Ovary (tissue), 9 donors: ENCODE data around the gene UCK2. TPM values are rescaled to one million over a fixed set of nuclear protein-coding genes. Genes with fewer than 3 reads are reported as not detected.

ENCODE experiments used
- DNase-seq, 5 donors: peaks; one replicate each; pipeline ENCODE4 v3.0.0-alpha.2; 2019 to 2020
- H3K27ac ChIP-seq, 2 donors: fragments of 200-600 bp; one replicate each; pipeline versions ENCODE4 v1.5.1 to v1.8.0; 2019 to 2022
- H3K27me3 ChIP-seq: fragments of 200-600 bp; one replicate; pipeline ENCODE4 v1.8.0; 2022
- H3K36me3 ChIP-seq: fragments of 200-600 bp; sonication (generic); one replicate; pipeline ENCODE4 v1.5.1; 2019
- H3K4me1 ChIP-seq: one replicate; pipeline ENCODE4 v1.8.1; 2013; ENCODE audit warnings: mild to moderate bottlenecking, moderate library complexity; ENCODE audit not compliant: insufficient read depth
- H3K4me3 ChIP-seq: fragments of 200-600 bp; sonication (generic); one replicate; pipeline ENCODE4 v1.5.1; 2017
- H3K9me3 ChIP-seq, 2 donors: fragments of 200-600 bp in 1 of 2; sonication (generic) in 1 of 2; one replicate each; pipeline versions ENCODE4 v1.5.1 to v1.8.1; 2013 to 2019; ENCODE audit warnings: mild to moderate bottlenecking in 1 of 2, moderate library complexity in 1 of 2
- EP300 ChIP-seq: sonication (generic); formaldehyde crosslinking; IDR thresholded peaks from one replicate; pipeline ENCODE4 v1.6.1; 2017; ENCODE audit warnings: antibody characterized with exemption
- POLR2A ChIP-seq: fragments of 450-650 bp; IDR thresholded peaks from one replicate; pipeline ENCODE4 v1.6.1; 2017; ENCODE audit warnings: antibody characterized with exemption, mild to moderate bottlenecking, moderate library complexity
- WGBS, 3 donors: extraction: QIAGEN DNeasy Blood & Tissue Kit in 1 of 3; methylation state at CpG; one replicate each; pipeline versions ENCODE4 v1.1.5 to v1.1.7; 2013 to 2017; 5-methylcytosine and 5-hydroxymethylcytosine counted together
- intact Hi-C, 4 donors: fragments of 100-400 bp; cut with DNase I; formaldehyde crosslinking; loops; one replicate each; pipeline versions ENCODE4 v1.11.0 to v1.15.1; 2022 to 2023
- polyA plus RNA-seq, 2 donors: library from polyadenylated mRNA; stranded (reverse); fragments of 200-250 nt in 1 of 2; fragments of 350-450 nt in 1 of 2; fragmentation: Illumina TruSeq in 1 of 2; extraction: RNeasy Lipid Tissue Mini Kit (QIAGEN cat#74804) in 1 of 2; gene quantifications; one replicate each; pipeline ENCODE4 v1.2.3, GENCODE V29; 2013 to 2014
- total RNA-seq, 7 donors: library from RNA; depleted of rRNA in 2 of 7; stranded (reverse); fragments of >200 nt in 2 of 7; fragmentation: NEBNext Ultra II Directional in 3 of 7; extraction: Animal tissue kit (Norgen Biotek cat#: 25700) in 3 of 7; gene quantifications; one replicate each; pipeline versions ENCODE4 v1.1.0 to v1.2.4, GENCODE V29; 2016 to 2023
- TF ChIP-seq, protein P1 (sequence below), 3 donors: fragments of 450-650 bp in 2 of 3; fragments of 200-600 bp in 1 of 3; IDR thresholded peaks; one replicate each; pipeline versions ENCODE4 v1.5.1 to v1.8.0; 2016 to 2022; ENCODE audit warnings: antibody characterized with exemption in 3 of 3, mild to moderate bottlenecking in 1 of 3
- donor health status: DM: no; HTN: no; CAD: no; lungs with moderate emphysema.
- donor health status: DM: no; HTN: no; CAD: no.
- donor health status: Bipolar disorder and iron deficiency.
- donor health status: DM: yes; HTN: yes; CAD: no.
- donor health status: DM: no; HTN: no; CAD: no.
- donor health status: DM: yes; HTN: yes; CAD: no.

Gene UCK2
- total and polyA plus RNA-seq, 9 donors, result 7.3 to 22.7 (median 16.4) TPM

GRCh38 chr1:165886983-165887382, 59.6 kb downstream of the UCK2 start:
- TF ChIP-seq, protein P1, sequence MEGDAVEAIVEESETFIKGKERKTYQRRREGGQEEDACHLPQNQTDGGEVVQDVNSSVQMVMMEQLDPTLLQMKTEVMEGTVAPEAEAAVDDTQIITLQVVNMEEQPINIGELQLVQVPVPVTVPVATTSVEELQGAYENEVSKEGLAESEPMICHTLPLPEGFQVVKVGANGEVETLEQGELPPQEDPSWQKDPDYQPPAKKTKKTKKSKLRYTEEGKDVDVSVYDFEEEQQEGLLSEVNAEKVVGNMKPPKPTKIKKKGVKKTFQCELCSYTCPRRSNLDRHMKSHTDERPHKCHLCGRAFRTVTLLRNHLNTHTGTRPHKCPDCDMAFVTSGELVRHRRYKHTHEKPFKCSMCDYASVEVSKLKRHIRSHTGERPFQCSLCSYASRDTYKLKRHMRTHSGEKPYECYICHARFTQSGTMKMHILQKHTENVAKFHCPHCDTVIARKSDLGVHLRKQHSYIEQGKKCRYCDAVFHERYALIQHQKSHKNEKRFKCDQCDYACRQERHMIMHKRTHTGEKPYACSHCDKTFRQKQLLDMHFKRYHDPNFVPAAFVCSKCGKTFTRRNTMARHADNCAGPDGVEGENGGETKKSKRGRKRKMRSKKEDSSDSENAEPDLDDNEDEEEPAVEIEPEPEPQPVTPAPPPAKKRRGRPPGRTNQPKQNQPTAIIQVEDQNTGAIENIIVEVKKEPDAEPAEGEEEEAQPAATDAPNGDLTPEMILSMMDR (IDR thresholded peaks at IDR 0.05), result no peak
- TF ChIP-seq POLR2A, result no peak
- Histone ChIP-seq H3K27ac (no peak overlapping the region), H3K4me1 (no peaks in the 10 kb centered on the region), H3K27me3 (no peaks in the 10 kb centered on the region), H3K36me3 (no peaks in the 10 kb centered on the region), H3K4me3 (no peak overlapping the region), H3K9me3 (no peaks in the 10 kb centered on the region)
- intact Hi-C loops, result no loop called here
- no peak for DNase-seq
- WGBS, 3 donors, result 95 to 99% (median 99%) methylated on average over 2 of the region's 2 CpGs

GRCh38 chr1:165887877-165888551, 60.6 kb downstream of the UCK2 start:
- H3K9me3 ChIP-seq, result no peaks in the 10 kb centered on the region
- H3K36me3 ChIP-seq, result no peaks in the 10 kb centered on the region
- intact Hi-C loops, result no loop called here
- no peaks in the 10 kb centered on the region for H3K4me1 ChIP-seq
- no peak overlapping the region for H3K27ac ChIP-seq
- no peak for DNase-seq
- H3K27me3 ChIP-seq, result no peaks in the 10 kb centered on the region
- no peak for TF ChIP-seq EP300
- TF ChIP-seq, protein P1 (IDR thresholded peaks at IDR 0.05), result no peak
- no peak for TF ChIP-seq POLR2A
- 74 to 83% (median 82%) methylated on average over 8 of the region's 8 CpGs for WGBS, 3 donors
- H3K4me3 ChIP-seq, result no peak overlapping the region

DNA sequence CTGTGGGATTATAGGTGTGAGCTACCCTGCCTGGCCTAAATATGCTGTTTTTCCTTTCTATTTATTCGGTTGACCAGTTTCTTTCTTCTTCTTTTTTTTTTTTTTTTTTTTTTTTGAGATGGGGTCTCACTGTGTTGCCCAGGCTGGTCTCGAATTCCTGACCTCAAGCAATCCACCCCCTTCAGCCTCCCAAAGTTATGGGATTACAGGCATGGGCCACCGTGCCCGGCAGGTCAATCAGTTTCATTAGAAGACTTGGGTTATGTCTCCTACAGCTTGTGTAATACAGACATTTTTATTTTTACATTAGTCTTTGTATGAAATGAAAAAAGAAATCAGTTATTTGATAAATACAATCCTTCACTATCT, 61.1 kb downstream of the UCK2 start:
- no peak overlapping the region for H3K27ac ChIP-seq
- H3K9me3 ChIP-seq, result no peaks in the 10 kb centered on the region
- H3K4me3 ChIP-seq, result no peak overlapping the region
- DNase-seq, result no peak
- H3K27me3 ChIP-seq, result no peaks in the 10 kb centered on the region
- TF ChIP-seq POLR2A, result no peak
- no peak for TF ChIP-seq EP300
- TF ChIP-seq, protein P1 (IDR thresholded peaks at IDR 0.05), result no peak
- no peaks in the 10 kb centered on the region for H3K36me3 ChIP-seq
- WGBS, 3 donors, result 97 to 99% (median 99%) methylated on average over 4 of the region's 4 CpGs
- intact Hi-C loops, result no loop called here
- H3K4me1 ChIP-seq, result no peaks in the 10 kb centered on the region

DNA sequence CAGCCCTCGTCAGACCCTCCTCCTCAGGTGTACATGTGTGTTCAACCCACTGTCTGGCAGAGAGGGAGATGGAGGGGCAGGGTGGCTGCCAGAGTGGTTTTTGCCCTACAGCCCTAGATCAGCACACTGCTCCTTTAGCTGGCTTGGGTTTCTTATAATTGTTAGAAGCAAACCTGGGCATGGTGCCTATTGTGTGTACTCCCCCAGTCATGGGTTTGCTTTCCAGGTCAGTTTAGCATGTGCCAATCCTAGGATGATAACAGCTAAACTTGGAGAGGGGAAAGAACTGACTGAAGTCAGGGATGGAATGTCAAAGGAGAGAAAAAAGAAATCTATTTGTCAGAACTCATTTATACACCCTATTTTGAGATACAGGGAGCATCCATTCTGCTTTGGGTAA, 63.3 kb downstream of the UCK2 start:
- DNase-seq, result no peak
- 65 to 77% (median 73%) methylated on average over 1 of the region's 1 CpG for WGBS, 3 donors
- intact Hi-C loops, result no loop called here
- Histone ChIP-seq H3K27me3 (no peaks in the 10 kb centered on the region), H3K4me1 (no peaks in the 10 kb centered on the region), H3K27ac (no peak overlapping the region), H3K36me3 (no peaks in the 10 kb centered on the region), H3K9me3 (no peaks in the 10 kb centered on the region), H3K4me3 (no peak overlapping the region)
- TF ChIP-seq, protein P1 (IDR thresholded peaks at IDR 0.05), result no peak
- TF ChIP-seq POLR2A (no peak), EP300 (no peak)
